HG02943 (cell line): ENCODE data around the gene TAGLN2.

Source experiments
- ATAC-seq: cut with Tn5 transposase; IDR thresholded peaks from one replicate; pipeline ENCODE4 v1.9.1; 2021; ENCODE audit warnings: mild to moderate bottlenecking, low read depth, moderate library complexity; ENCODE audit not compliant: unreplicated experiment

Gene TAGLN2

DNA sequence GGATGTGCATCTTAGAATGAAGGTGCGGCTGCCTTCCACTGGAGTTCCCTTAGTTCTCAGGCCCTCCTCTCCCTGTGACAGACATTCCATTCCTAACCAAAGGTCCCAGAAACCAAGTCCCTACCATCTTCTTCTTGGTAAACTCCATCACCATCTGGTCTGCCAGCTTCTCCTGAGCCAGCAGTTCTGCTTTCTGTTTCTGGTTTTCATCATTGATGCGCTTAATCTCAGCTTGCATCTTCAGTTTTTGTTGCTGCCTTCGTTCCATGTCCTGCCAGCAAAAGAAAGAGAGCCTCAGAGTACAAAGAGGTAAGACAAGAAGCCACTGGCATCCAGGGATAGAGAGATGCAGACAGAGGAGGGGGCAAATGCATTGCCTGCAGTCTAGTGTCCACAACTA, 44.9 kb downstream of the TAGLN2 start:
- ATAC-seq: no peak

DNA sequence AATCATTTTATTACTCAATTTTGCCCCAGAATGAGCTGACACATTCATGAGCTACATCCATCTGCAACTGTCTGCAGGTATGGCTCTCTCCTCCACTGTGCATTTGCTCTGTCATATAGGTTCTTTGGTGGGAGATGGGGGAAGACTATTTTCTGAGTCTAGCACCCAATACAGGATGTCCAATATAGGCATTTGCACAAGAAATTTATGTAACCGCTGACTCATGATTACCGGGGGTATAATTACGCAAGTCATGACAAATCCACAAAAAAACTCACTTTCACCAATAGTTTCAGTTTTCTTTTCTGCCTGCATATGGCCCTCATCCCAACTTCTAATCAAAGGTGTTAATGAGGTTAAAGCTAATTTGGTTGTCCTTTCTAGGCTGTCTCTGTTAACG, 45.3 kb downstream of the TAGLN2 start:
- ATAC-seq: no peak

- ATAC-seq: no peak
These were observed 46.2 kb downstream of the TAGLN2 start for GRCh38 chr1:159879136-159879535.

GRCh38 chr1:159877695-159878444, 47.4 kb downstream of the TAGLN2 start:
- ATAC-seq: no peak

DNA sequence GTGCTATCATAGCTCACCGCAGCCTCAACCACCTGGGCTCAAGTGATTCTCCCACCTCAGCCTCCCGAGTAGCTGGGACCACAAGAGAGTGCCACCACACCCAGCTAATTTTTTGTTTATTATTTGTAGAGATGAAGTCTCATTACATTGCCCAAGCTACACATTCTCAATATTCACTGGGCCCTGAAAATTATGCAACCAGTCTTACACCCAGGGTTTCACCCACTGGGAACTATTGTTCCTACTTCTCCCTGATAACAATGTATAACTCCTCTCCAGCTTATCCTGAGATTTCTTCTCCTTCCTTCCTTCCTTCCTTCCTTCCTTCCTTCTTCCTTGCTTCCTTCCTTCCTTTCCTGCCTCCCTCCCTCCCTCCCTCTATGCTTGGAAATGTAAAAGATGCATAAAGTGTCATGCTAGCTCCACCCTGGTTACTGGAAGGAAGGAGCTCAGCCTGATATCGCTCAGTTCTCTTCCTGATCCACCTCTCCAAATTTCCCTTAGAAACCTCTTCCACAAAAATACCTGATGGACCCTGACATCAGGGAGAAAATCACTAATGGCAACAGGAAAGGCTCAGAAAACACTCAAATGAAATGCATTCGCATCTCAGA, 51.7 kb downstream of the TAGLN2 start:
- no peak for ATAC-seq

DNA sequence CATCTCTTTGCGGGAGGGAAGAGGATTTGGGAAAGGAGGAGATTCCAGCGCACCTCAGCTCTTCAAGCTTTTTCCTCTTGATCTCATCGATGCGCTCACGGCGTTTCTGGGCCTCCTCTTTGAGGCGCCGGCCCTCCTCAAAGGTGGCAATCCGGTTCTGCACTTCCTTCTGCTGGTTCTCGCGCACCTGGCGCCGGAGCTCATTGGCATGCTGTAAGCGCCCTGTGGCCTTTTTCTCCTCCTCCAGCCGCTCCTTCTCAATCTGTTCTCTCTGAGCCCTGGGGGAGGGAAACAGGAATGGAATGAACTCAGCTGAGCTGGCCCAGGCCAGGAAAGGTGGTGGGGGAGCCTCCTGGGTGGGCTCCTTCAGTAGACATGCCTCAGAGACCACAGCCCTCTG, 52.4 kb downstream of the TAGLN2 start:
- no peak for ATAC-seq

- no peak for ATAC-seq
These were observed 54.6 kb downstream of the TAGLN2 start for GRCh38 chr1:159870704-159871103.

DNA sequence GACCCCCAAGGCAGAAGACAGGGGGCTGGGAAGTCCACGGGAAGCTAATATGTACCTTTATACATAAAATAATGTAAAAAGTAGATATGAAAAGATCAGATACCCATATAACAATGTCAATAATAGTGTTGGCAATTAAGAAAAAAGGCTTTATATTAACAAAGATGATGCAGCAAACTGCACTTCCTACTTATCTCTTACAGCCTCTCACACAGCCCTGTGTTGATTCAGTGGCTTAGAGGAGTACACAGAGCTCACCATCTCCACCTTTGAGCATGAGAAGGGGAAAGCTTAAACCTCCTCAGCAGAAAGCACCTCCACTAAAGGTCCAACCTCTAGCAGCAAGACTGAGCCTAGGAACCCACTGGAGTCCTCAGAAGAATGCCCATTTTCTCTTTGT, 55.7 kb downstream of the TAGLN2 start:
- no peak for ATAC-seq

DNA sequence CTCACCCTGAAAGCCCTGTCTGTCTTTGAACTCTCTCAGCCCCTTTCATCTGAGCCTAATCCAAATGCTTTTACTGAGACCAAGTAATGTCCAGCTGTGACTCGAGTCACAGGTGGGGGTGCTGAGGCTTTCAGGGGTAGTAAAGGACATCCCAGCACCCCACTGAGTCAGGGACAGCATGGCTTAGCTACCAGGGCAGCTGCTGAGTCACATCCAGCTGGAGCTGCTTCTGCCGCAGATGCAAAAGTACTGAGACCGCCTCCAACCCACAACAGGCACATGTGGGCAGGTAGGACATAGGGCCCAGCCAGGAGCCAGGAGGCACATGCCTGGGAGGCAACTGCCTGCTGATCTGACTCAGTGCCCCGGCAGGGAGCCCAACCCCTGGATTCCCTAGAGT, 56.1 kb downstream of the TAGLN2 start:
- ATAC-seq: no peak

DNA sequence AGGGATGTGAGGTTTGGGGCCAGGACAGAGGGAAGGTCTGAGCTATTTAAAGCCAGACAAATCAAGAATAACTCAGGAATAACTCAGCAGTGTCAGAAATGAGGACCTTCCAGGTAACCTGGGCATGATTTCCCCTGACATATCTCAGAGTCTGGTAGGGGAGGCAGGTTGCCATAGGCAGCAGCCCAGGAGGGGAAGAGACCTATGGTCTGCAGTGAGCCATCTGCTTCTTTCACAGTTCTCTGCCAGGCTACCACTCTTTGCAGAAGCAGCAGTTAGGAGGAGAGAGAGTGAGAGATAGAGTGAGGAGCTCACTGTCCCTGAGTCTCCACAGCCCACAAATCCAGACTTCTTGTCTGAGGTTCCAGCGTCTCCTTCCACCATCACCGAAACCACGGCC, 56.5 kb downstream of the TAGLN2 start:
- ATAC-seq: no peak
